Nephron progenitor cell (in vitro differentiated cells): Measurements from ENCODE around the gene USF3.

Source experiments
- DNase-seq: peaks from one replicate; pipeline ENCODE4 v3.0.0; 2021
- H3K27ac Mint-ChIP-seq: 2 replicates; pipeline ENCODE4 v1.8.0; 2021; ENCODE audit warnings: mild to moderate bottlenecking, moderate library complexity, mixed read lengths
- H3K27me3 Mint-ChIP-seq: 2 replicates; pipeline ENCODE4 v1.8.0; 2021; ENCODE audit warnings: mild to moderate bottlenecking, low read depth, mixed read lengths; ENCODE audit not compliant: poor library complexity
- H3K36me3 Mint-ChIP-seq: 2 replicates; pipeline ENCODE4 v1.8.0; 2021; ENCODE audit warnings: low read depth, mixed read lengths
- H3K4me1 Mint-ChIP-seq: 2 replicates; pipeline ENCODE4 v1.8.0; 2021; ENCODE audit warnings: mixed read lengths
- H3K4me3 Mint-ChIP-seq: 2 replicates; pipeline ENCODE4 v1.8.0; 2021; ENCODE audit warnings: mild to moderate bottlenecking, moderate library complexity, mixed read lengths
- H3K9me3 Mint-ChIP-seq: 2 replicates; pipeline ENCODE4 v1.8.0; 2021; ENCODE audit warnings: mild to moderate bottlenecking, moderate library complexity, mixed read lengths
- TF ChIP-seq, protein P1 (sequence below): fragments of 200-600 bp; sonication (generic); IDR thresholded peaks from 2 replicates; pipeline ENCODE4 v1.5.0; 2021; ENCODE audit warnings: antibody characterized with exemption

Gene USF3

GRCh38 chr3:113623811-113624210 is 72.6 kb downstream of the USF3 start:
- Mint-ChIP-seq H3K27ac (no peak overlapping the region), H3K4me1 (peaks cover 23% of the 10 kb centered on the region), H3K4me3 (peak overlapping the region; percentile 3), H3K9me3 (no peaks in the 10 kb centered on the region), H3K27me3 (peaks cover 51% of the 10 kb centered on the region), H3K36me3 (no peaks in the 10 kb centered on the region)
- TF ChIP-seq, protein P1, sequence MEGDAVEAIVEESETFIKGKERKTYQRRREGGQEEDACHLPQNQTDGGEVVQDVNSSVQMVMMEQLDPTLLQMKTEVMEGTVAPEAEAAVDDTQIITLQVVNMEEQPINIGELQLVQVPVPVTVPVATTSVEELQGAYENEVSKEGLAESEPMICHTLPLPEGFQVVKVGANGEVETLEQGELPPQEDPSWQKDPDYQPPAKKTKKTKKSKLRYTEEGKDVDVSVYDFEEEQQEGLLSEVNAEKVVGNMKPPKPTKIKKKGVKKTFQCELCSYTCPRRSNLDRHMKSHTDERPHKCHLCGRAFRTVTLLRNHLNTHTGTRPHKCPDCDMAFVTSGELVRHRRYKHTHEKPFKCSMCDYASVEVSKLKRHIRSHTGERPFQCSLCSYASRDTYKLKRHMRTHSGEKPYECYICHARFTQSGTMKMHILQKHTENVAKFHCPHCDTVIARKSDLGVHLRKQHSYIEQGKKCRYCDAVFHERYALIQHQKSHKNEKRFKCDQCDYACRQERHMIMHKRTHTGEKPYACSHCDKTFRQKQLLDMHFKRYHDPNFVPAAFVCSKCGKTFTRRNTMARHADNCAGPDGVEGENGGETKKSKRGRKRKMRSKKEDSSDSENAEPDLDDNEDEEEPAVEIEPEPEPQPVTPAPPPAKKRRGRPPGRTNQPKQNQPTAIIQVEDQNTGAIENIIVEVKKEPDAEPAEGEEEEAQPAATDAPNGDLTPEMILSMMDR = no peak
- no peak for DNase-seq

GRCh38 chr3:113623324-113623723 is 73.1 kb downstream of the USF3 start:
- Mint-ChIP-seq H3K27me3 (peaks cover 51% of the 10 kb centered on the region), H3K9me3 (no peaks in the 10 kb centered on the region), H3K36me3 (no peaks in the 10 kb centered on the region), H3K4me1 (peaks cover 18% of the 10 kb centered on the region), H3K4me3 (peak overlapping the region; percentile 3), H3K27ac (no peak overlapping the region)
- peak; percentile 20 for DNase-seq
- TF ChIP-seq, protein P1 = no peak

DNA sequence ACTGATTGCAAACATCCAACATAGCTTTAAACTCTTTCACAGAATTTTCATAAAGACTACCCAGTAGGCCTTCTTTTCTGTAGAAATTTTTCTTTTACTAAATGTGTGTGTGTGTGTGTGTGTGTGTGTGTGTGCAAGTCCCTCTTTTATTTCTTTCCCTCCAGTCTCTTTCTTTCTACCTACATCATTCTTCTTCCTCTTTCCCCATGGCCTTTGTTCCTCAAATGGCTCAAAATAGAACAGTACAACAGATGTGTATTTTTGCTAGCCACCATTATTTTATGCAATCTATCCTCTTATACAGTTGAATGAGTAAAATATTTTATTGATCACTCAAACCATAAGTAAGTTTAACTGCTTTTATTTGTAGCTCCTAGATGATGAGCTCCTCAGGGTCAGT is 76.4 kb downstream of the USF3 start:
- H3K27ac Mint-ChIP-seq = no peak overlapping the region
- peaks cover 5% of the 10 kb centered on the region for H3K4me1 Mint-ChIP-seq
- peaks cover 31% of the 10 kb centered on the region for H3K27me3 Mint-ChIP-seq
- TF ChIP-seq, protein P1 = no peak
- no peak overlapping the region for H3K4me3 Mint-ChIP-seq
- DNase-seq = no peak
- no peaks in the 10 kb centered on the region for H3K9me3 Mint-ChIP-seq
- H3K36me3 Mint-ChIP-seq = no peaks in the 10 kb centered on the region

- no peaks in the 10 kb centered on the region for H3K36me3 Mint-ChIP-seq
- H3K4me3 Mint-ChIP-seq = no peak overlapping the region
- DNase-seq = no peak
- no peaks in the 10 kb centered on the region for H3K9me3 Mint-ChIP-seq
- H3K27ac Mint-ChIP-seq = no peak overlapping the region
- TF ChIP-seq, protein P1 = no peak
- H3K27me3 Mint-ChIP-seq = peaks cover 16% of the 10 kb centered on the region
- H3K4me1 Mint-ChIP-seq = peaks cover 8% of the 10 kb centered on the region
Observed at GRCh38 chr3:113617726-113618125, 78.7 kb downstream of the USF3 start.

DNA sequence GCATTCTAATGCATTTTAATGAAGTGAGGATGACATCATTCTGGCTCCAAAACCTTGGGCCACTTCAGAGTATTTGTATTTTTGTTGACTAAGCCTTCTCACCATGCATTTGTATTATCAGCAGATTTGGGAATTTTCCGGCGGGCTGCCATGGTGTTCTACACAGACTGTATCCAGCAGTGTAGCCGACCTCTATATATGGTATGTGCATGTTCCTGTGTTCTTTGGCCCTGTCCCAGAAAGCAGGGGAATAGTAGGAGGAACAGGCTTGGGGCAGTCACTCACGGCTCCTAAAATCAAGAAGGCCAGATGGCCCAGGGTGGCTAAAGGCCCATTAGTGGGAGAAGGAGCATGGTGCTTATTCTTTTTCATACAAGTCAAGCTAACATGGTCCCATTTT is 80.5 kb downstream of the USF3 start:
- H3K27me3 Mint-ChIP-seq = peaks cover 14% of the 10 kb centered on the region

DNA sequence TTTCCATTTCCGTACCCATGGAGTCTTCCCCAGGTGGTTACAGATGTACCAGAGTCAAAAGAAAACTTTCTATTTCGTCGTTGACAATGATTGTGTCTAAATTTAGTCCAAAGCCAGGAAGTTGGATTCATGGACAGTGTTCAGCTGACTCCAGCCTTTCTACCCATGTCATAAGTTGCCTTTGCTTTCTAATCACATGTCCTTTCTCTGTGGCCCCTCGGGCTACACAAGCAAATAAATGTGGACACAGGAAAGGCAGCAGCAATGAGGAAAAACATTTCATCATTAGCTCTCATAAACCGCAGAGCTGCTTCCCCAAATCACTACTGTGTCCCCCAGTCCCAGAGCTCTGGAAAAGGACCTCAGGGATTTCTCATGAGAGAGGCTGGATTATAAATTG is 82.0 kb downstream of the USF3 start:
- no peak for DNase-seq
- Mint-ChIP-seq H3K27ac (no peak overlapping the region), H3K9me3 (no peaks in the 10 kb centered on the region), H3K36me3 (no peaks in the 10 kb centered on the region), H3K4me1 (peaks cover 8% of the 10 kb centered on the region), H3K27me3 (peaks cover 10% of the 10 kb centered on the region), H3K4me3 (no peak overlapping the region)
- TF ChIP-seq, protein P1 = no peak

More for the DNA sequence above, 80.5 kb downstream of the USF3 start:
- DNase-seq = no peak
- no peak overlapping the region for H3K27ac Mint-ChIP-seq
- H3K9me3 Mint-ChIP-seq = no peaks in the 10 kb centered on the region
- no peak overlapping the region for H3K4me3 Mint-ChIP-seq
- peaks cover 8% of the 10 kb centered on the region for H3K4me1 Mint-ChIP-seq
- no peaks in the 10 kb centered on the region for H3K36me3 Mint-ChIP-seq
- TF ChIP-seq, protein P1 = no peak
